Left cardiac atrium (tissue), 4 donors: ENCODE measurements around the gene ILDR2. TPM values are rescaled to one million over a fixed set of nuclear protein-coding genes. Genes with fewer than 3 reads are reported as not detected.
A peak's percentile ranks its signal among the peaks of the same experiment; 100 is the strongest.

Experiments used
- ATAC-seq, 2 donors: fragments of 200-7000 bp; cut with Tn5 transposase; one replicate each; pipeline ENCODE4 v1.9.1; 2020; ENCODE audit warnings: mild to moderate bottlenecking in 2 of 2, moderate library complexity in 2 of 2
- DNase-seq: peaks from one replicate; pipeline ENCODE4 v3.0.0-alpha.2; 2020
- intact Hi-C, 2 donors: fragments of 100-400 bp; cut with DNase I; formaldehyde crosslinking; loops; one replicate each; pipeline versions ENCODE4 v1.14.1 to v1.15.1; 2022 to 2023
- long read RNA-seq: library from polyadenylated mRNA; unstranded; transcript quantifications from one replicate; pipeline ENCODE4 v2.0.0, GENCODE V29; 2021
- total RNA-seq, 2 donors: library from RNA; stranded (reverse); fragmentation: NEBNext Ultra II Directional; extraction: Animal tissue kit (Norgen Biotek cat#: 25700); gene quantifications; one replicate each; pipeline ENCODE4 v1.2.1, GENCODE V29; 2021
- donor health status: DM: no; HTN: yes; CAD: no.
- donor health status: DM: no; HTN: yes; CAD: no; lungs with severe emphysema.
- donor health status: DM: yes; HTN: yes; CAD: no.
- donor health status: Dilated cardiomyopathy.

ILDR2 gene
- total RNA-seq: 1 to 10 TPM; 3.2 to 7.3 TPM
- long read RNA-seq, partial matches to known transcripts: 1 of 7 reads
- long read RNA-seq, other reads (novel, unspliced or antisense): 6 of 7 reads

- ATAC-seq (peak; percentile 82 to 88), DNase-seq (peak; percentile 45)
- intact Hi-C loops: loop anchor here in 1 of 2 donors (10.0 kb wide), 1 partner anchor 79 kb away; no protein-coding TSS in a partner anchor
These were observed at the start of gene ILDR2 for GRCh38 chr1:166975361-166976129. TSS of gene ILDR2 (minus strand) at chr1:166975540. CDS start at chr1:166975268, 272 bp downstream.

GRCh38 chr1:167022384-167022783 is 47.0 kb upstream of the ILDR2 start:
- no peak for DNase-seq
- ATAC-seq: no peak
- intact Hi-C loops: no loop called here

- intact Hi-C loops: no loop called here
- no peak for DNase-seq
- no peak for ATAC-seq
These were observed 40.9 kb upstream of the ILDR2 start for GRCh38 chr1:167016100-167016750.

- no peak for ATAC-seq
- intact Hi-C loops: no loop called here
- no peak for DNase-seq
These were observed 38.0 kb upstream of the ILDR2 start for GRCh38 chr1:167013108-167013929.

GRCh38 chr1:167012570-167012969 is 37.2 kb upstream of the ILDR2 start:
- intact Hi-C loops: no loop called here
- DNase-seq: no peak

GRCh38 chr1:167011560-167012191 is 36.3 kb upstream of the ILDR2 start:
- no peak for ATAC-seq
- intact Hi-C loops: no loop called here
- DNase-seq: no peak

More at GRCh38 chr1:167012570-167012969, 37.2 kb upstream of the ILDR2 start:
- no peak for ATAC-seq

- DNase-seq (no peak), ATAC-seq (no peak)
- intact Hi-C loops: no loop called here
These were observed 28.4 kb upstream of the ILDR2 start for GRCh38 chr1:167003711-167004110.

- DNase-seq (no peak), ATAC-seq (no peak)
- intact Hi-C loops: no loop called here
These were observed 27.0 kb upstream of the ILDR2 start for GRCh38 chr1:167002354-167002753.

GRCh38 chr1:167000546-167000945 is 25.2 kb upstream of the ILDR2 start:
- intact Hi-C loops: no loop called here
- DNase-seq (no peak), ATAC-seq (no peak)

- DNase-seq: no peak
- intact Hi-C loops: no loop called here
- no peak for ATAC-seq
These were observed 24.2 kb upstream of the ILDR2 start for GRCh38 chr1:166999500-167000055.

- ATAC-seq: no peak
- intact Hi-C loops: no loop called here
- DNase-seq: no peak
These were observed 23.7 kb upstream of the ILDR2 start for GRCh38 chr1:166999075-166999474.

GRCh38 chr1:166988974-166989515 is 13.7 kb upstream of the ILDR2 start, which contains the start of gene MAEL:
TSS of gene MAEL (plus strand) at chr1:166989280. CDS start at chr1:166989353, 73 bp downstream.
- ATAC-seq: no peak
- no peak for DNase-seq
- intact Hi-C loops: no loop called here

GRCh38 chr1:166981589-166981988 is 6.2 kb upstream of the ILDR2 start:
- no peak for DNase-seq
- intact Hi-C loops: no loop called here
- no peak for ATAC-seq

- DNase-seq (no peak), ATAC-seq (no peak)
- intact Hi-C loops: no loop called here
These were observed 5.5 kb upstream of the ILDR2 start for GRCh38 chr1:166980818-166981217.

GRCh38 chr1:166980383-166980782 is 5.0 kb upstream of the ILDR2 start:
- no peak for DNase-seq

GRCh38 chr1:166978821-166979220 is 3.5 kb upstream of the ILDR2 start:
- intact Hi-C loops: loop anchor here in 1 of 2 donors (10.0 kb wide), 1 partner anchor 76 kb away; no protein-coding TSS in a partner anchor
- no peak for DNase-seq
- ATAC-seq: no peak

More at GRCh38 chr1:166980383-166980782, 5.0 kb upstream of the ILDR2 start:
- no peak for ATAC-seq
- intact Hi-C loops: no loop called here

GRCh38 chr1:166977951-166978350 is 2.6 kb upstream of the ILDR2 start:
- no peak for DNase-seq
- intact Hi-C loops: loop anchor here in 1 of 2 donors (10.0 kb wide), 1 partner anchor 77 kb away; no protein-coding TSS in a partner anchor
- ATAC-seq: no peak

GRCh38 chr1:166974647-166975345 is 544 bp downstream of the ILDR2 start:
- DNase-seq (no peak), ATAC-seq (no peak)
- intact Hi-C loops: loop anchor here in 1 of 2 donors (10.0 kb wide), 1 partner anchor 80 kb away; no protein-coding TSS in a partner anchor
